Colonic mucosa (tissue), 4 donors: ENCODE data around the gene RAB11B. TPM values are rescaled to one million over a fixed set of nuclear protein-coding genes. Genes with fewer than 3 reads are reported as not detected.

Experiments used
- DNase-seq: peaks from one replicate; pipeline ENCODE4 v3.0.0-alpha.2; 2020
- H3K27ac ChIP-seq: fragments of 200-600 bp; one replicate; pipeline ENCODE4 v1.8.0; 2021
- H3K27me3 ChIP-seq: fragments of 200-600 bp; one replicate; pipeline ENCODE4 v1.8.0; 2021
- H3K36me3 ChIP-seq: fragments of 200-600 bp; one replicate; pipeline ENCODE4 v1.8.0; 2021
- H3K4me1 ChIP-seq: fragments of 200-600 bp; one replicate; pipeline ENCODE4 v1.8.0; 2021; ENCODE audit warnings: mild to moderate bottlenecking
- H3K4me3 ChIP-seq: fragments of 200-600 bp; one replicate; pipeline ENCODE4 v1.8.0; 2021
- H3K9ac ChIP-seq, 2 donors: one replicate each; pipeline ENCODE4 v1.7.0; 2013; ENCODE audit warnings: control low read depth in 2 of 2, low read depth in 2 of 2, low read length in 2 of 2
- H3K9me3 ChIP-seq: fragments of 200-600 bp; one replicate; pipeline ENCODE4 v1.8.0; 2021
- CTCF ChIP-seq: fragments of 200-600 bp; IDR thresholded peaks from one replicate; pipeline ENCODE4 v1.8.0; 2022; ENCODE audit warnings: antibody characterized with exemption, mild to moderate bottlenecking
- intact Hi-C: fragments of 100-400 bp; cut with DNase I; formaldehyde crosslinking; loops from one replicate; pipeline ENCODE4 v1.14.1; 2022
- total RNA-seq, 2 donors: library from RNA; stranded (reverse); fragmentation: NEBNext Ultra II Directional in 1 of 2; extraction: Animal tissue kit (Norgen Biotek cat#: 25700) in 1 of 2; gene quantifications; one replicate each; pipeline ENCODE4 v1.2.1, GENCODE V29; 2021
- donor health status: healthy.
- donor health status: DM: no; HTN: no; CAD: no.
- donor health status: DM: no; HTN: no; CAD: no.

RAB11B gene
- total RNA-seq, 2 donors from 2014 or later = 117 to 127 TPM

- H3K36me3 ChIP-seq = no peaks in the 10 kb centered on the region
- no peaks in the 10 kb centered on the region for H3K9me3 ChIP-seq
- H3K4me1 ChIP-seq = peaks cover 14% of the 10 kb centered on the region
- TF ChIP-seq CTCF = no peak
- H3K9ac ChIP-seq = no peak overlapping the region
- H3K27ac ChIP-seq = no peak overlapping the region
- H3K4me3 ChIP-seq = no peak overlapping the region
- intact Hi-C loops = no loop called here
- no peak for DNase-seq
- H3K27me3 ChIP-seq = no peaks in the 10 kb centered on the region
Measured at GRCh38 chr19:8387688-8388611, 2.2 kb upstream of the RAB11B start.

DNA sequence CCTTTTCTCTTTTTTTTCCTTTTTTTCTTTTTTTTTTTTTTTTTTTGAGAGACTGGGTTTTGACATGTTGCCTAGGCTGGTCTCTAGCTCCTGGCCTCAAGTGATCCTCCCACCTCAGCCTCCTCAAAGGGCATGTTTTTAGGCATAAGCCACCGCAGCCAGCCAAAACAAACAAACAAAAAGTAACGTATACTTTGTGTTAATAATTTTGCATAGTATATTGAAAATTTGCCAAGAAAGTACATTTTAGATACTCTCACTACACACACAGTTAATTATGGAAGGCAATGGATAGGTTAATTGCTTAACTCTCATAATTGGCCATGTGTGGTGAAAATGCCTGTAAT, 1.6 kb upstream of the RAB11B start:
- no peaks in the 10 kb centered on the region for H3K9me3 ChIP-seq
- DNase-seq = no peak
- peaks cover 14% of the 10 kb centered on the region for H3K4me1 ChIP-seq
- H3K27me3 ChIP-seq = no peaks in the 10 kb centered on the region
- no peak overlapping the region for H3K4me3 ChIP-seq
- no peak overlapping the region for H3K27ac ChIP-seq
- TF ChIP-seq CTCF = no peak
- no peak overlapping the region for H3K9ac ChIP-seq
- no peaks in the 10 kb centered on the region for H3K36me3 ChIP-seq
- intact Hi-C loops = no loop called here

DNA sequence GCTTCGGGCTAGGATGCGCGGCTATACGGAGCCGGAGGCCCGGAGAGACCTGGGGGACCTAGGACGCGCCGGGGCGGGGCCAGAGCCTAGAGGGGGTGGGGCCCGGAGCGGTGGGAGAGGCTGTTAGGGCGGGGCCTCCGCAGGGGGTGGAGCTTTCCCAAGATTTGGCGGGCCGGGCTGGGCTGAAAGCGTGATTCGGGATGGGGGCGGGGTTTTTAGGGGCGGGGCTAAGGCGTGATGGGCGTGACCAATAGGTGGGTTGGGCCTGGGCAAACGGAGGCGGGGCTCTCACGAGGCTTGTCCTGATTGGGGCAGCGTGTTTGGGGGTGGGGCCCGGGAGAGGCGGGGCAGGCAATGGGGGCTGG, 439 bp downstream of the RAB11B start:
- H3K27me3 ChIP-seq = no peaks in the 10 kb centered on the region
- intact Hi-C loops = no loop called here
- H3K4me1 ChIP-seq = peaks cover 14% of the 10 kb centered on the region

GRCh38 chr19:8391198-8392016, 1.2 kb downstream of the RAB11B start:
- no peak for TF ChIP-seq CTCF
- peaks cover 14% of the 10 kb centered on the region for H3K4me1 ChIP-seq
- H3K4me3 ChIP-seq = no peak overlapping the region
- peak overlapping the region; percentile 25 for H3K27ac ChIP-seq
- intact Hi-C loops = no loop called here
- peak overlapping the region; percentile 58 to 69 for H3K9ac ChIP-seq
- no peaks in the 10 kb centered on the region for H3K27me3 ChIP-seq
- H3K36me3 ChIP-seq = no peaks in the 10 kb centered on the region
- H3K9me3 ChIP-seq = no peaks in the 10 kb centered on the region
- no peak for DNase-seq

More for the DNA sequence above, 439 bp downstream of the RAB11B start:
- TF ChIP-seq CTCF = no peak
- H3K27ac ChIP-seq = peak overlapping the region; percentile 99
- H3K9me3 ChIP-seq = no peaks in the 10 kb centered on the region
- no peaks in the 10 kb centered on the region for H3K36me3 ChIP-seq
- DNase-seq = peak; percentile 98
- H3K4me3 ChIP-seq = peak overlapping the region; percentile 78
- H3K9ac ChIP-seq = peak overlapping the region; percentile 81 to 100

DNA sequence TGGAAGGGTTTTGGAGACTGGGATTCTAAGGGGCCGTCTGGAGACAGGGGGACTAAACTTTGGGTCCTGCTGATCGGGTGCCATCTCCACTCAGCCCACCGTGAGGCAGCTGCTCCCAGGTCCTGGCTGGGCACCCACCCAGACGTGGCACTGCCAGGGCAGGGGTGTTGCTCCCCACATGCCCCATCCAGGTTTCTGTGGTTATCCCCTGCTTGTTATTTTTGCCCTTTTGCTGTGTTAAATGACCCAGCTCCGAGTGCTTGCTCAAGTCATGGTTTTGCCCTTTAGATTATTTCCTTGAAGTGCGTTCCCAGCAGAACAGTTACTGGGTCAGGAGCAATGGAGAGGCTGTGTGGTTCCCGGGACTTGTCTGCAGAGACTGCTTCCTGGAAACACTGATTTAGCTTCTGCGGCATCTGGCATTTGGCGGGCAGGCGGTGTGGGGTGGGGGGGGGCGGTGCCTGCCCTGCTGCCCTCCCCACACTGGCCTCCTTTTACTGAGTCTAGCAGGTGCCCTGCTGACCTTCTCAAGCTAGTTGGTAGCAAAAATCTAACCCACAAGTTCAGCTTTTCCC, 1.9 kb downstream of the RAB11B start:
- H3K9me3 ChIP-seq = no peaks in the 10 kb centered on the region
- no peaks in the 10 kb centered on the region for H3K36me3 ChIP-seq
- H3K27me3 ChIP-seq = no peaks in the 10 kb centered on the region
- H3K4me1 ChIP-seq = peaks cover 14% of the 10 kb centered on the region
- H3K4me3 ChIP-seq = no peak overlapping the region
- DNase-seq = no peak
- intact Hi-C loops = no loop called here
- no peak for TF ChIP-seq CTCF
- H3K9ac ChIP-seq = peak overlapping the region; percentile 58 to 69
- H3K27ac ChIP-seq = peak overlapping the region; percentile 34
